Kasumi-1 (cell line): Measurements from ENCODE around the gene AP1S3.
"Not testable (repeated sequence)": the region's sequence is repeated elsewhere in the genome, so short reads cannot be mapped to it uniquely, and the experiment has no call there.

Experiments
- DNase-seq, 2 experiments: peaks; one replicate each; lab custom pipeline; 2025; lab: John Stamatoyannopoulos, UW

The AP1S3 gene

DNA sequence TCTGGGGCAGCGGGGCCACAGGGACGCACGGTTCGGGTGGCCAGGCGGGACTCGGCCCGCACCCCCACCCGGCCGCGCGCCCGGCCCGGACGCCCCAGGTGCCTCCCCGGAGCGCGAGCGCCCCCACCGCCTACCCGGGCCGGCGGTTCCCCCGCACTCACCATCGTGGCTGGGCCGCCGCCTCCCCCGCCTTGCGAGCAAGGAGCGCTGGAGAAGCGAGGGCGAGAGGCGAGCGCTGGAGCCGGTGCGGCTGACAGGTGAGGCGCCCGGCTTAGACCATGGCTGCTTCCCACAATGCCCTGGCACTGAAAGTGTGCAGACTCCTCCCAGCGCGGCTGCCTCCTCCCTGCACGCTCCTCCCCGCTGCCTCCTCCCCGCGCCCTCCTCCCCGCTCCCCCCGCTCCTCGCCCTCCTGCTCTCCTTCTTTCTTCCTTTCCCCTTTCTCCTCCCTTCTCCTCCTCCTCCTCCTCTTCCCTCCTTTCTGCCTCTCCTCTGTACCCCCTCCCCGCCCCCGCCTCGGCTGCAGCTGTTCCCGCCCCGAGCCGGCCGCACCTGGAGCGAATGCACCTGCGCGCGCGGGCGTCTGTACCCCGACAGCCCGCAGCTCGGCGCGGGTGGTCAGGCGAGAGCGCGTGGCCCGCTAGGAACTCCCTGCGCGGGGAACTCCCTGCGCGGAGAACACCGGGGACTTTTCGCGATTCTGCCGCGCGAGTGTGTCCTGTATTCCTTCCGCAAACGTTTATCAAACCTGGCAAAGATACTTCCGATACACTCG lies at the start of gene AP1S3:
Gene AP1S3 (minus strand): TSS at position 296 of the 775 bp plus-strand sequence. CDS start 132 bp downstream, at position 164.
- DNase-seq: peak; percentile 25 to 36

DNA sequence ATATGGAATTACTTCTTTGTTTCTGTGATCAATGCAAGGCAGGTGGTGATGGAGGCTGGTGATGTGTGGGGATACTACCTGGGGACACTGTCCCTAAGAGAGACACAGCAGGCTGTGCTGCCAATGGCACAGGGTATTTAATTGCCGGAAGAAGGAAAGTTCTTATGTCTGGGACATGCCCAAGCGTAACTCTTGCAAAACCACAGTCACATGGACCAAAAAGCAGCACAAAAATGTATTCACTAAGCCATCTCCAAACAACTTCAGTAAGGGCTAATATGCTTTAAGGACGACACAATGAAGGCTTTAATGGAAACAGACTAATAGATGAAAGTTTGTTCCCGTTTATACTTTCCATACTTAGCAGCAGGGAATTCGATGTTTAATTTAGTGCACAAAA lies 49.7 kb upstream of the AP1S3 start:
- no peak for DNase-seq

DNA sequence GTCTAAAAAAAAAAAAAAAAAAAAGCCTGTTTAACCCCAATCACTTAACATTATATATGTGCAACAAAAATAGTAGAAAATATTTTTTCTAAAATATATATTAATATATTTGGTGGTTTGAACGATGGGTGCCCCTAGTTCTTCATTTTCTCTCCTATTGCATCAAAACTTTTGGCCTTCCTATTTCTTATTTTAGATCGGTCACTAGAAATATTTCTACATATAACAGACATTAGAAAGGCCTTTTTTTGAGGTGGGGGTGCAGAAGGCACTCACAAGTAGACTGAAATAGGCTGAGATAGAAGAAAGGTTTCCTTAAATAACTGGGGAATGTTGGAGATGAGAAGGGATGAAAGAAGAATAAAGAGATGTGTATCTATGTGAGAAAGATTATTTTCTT lies 49.3 kb upstream of the AP1S3 start:
- no peak for DNase-seq

DNA sequence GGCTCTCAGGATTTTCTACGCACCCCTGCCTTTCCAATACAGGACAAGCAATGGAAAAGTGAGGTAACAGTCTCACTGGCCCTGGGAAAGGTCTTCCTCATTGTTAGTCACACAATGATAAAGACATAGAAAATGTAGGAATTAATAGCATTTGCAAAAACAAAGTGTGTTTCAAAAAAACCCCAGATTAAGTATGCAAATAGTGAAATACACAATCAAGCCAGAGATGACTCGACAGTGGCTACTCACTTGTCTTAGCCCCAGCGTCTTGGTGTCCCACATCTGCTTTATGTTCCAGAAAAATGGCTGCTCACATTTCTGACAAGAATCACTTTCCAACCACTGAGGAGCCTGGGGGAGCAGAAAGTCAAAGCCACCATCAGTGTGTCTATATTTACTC lies 47.0 kb upstream of the AP1S3 start:
- DNase-seq: no peak

DNA sequence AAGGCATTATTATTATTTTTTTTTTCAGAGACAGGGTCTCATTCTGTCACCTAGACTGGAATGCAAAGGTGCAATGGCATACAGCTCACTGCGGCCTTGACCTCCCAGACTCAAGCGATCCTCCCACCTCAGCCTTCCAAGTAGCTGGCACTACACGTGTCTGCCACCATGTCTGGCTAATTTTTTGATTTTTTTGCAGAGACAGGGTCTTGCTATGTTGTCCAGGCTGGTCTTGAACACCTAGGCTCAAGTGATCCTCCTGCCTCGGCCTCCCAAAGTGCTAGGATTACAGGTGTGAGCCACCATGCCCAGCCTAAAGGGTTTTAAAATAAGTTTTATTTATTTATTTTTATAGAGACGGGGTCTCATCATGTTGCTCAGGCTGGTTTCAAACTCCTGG lies 45.3 kb upstream of the AP1S3 start:
- DNase-seq: no peak

DNA sequence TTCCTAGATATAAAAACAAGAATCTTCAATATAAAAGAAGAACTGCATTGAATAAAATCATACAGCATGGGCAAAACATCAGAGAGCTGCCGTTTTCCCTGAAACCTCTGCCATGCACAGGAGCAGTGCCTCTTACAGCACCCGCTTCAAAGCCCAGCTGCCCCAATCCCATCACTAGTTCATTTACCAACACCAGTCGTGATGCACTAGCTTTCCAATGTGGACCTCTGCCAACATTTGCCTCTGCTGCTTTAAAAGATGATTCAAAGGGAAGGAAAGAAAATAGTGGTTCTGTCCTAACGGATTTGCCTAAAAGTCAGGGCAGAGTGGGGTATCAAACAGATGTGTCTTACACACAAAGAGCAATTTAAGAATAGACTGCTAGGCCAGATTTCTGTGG lies 43.4 kb upstream of the AP1S3 start:
- DNase-seq: no peak

DNA sequence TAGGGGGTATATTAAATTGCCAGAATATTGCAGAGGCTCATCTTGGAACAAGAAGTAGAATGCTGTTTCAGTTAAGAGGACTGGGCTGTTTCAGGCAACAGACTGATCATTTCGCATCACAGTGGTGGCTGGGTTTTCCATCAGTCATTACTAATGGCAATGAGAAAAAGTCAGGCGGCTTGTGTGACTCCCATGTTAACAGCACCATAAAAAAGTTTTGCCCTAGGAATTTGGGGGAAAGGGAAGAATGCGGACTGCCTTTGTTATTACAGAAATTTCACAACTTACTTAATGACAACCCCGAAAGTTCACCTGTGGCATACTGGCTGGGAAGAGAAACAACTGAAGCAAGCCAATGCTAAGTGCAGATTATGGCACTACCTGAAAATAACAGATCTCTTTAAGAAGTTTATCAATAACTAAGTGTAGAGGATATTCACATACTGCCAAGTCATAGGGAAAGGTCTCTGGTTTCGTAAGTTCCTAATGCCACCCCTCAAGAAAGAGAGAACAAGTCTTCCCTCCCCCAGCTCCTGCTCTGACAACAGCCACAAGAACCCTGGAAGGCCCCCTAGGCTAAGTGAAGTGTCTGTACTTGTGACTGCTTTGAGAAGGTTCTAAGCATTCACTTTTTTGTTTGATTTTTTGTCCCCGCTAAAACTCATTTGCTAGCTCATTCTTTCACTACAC lies 40.5 kb upstream of the AP1S3 start:
- DNase-seq: peak in 1 of 2 experiments; percentile 7

DNA sequence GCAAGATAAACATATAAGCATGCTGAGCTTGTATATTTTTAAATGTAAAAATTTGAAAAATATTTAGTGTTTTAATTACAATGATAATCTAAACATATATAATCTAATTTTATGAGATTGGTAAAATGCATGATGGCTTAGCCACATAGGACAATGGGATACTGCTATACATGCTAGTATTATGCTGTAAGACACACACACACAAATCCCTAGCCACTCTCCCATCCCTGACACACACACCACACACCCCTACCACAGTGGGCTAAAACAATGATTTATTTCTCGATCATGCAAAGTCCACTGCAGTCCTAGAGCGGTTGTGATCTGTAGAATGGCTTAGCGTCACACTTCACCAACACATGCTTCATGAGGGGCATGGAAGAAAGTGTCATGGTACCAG lies 36.3 kb upstream of the AP1S3 start:
- no peak for DNase-seq

DNA sequence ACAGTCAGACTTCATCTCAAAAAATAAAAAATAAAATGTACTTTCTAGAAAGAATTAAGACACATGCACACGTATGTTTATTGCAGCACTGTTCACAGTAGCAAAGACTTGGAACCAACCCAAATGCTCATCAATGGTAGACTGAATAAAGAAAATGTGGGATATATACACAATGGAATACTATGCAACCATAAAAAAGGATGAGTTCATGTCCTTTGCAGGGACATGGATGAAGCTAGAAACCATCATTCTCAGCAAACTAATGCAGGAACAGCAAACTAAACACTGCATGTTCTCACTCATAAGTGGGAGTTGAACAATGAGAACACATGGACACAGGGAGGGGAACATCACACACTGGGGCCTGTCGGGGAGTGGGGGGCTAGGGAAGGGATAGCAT lies 35.4 kb upstream of the AP1S3 start:
- not testable (repeated sequence) for DNase-seq

DNA sequence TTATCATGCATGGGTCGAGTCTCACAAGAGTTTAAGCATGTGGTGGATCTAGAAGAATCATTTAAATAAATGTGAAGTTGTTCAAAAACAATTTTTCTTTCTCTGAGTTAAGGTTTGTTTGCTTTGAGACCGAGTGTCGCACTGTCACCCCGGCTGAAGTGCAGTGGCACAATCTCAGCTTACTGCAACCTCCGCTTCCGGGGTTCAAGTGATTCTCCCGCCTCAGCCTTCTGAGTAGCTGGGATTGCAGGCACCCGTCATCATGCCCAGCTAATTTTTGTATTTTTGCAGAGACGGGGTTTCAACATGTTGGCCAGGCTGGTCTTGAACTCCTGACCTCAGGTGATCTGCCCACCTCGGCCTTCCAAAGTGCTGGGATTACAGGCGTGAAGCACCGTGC lies 34.3 kb upstream of the AP1S3 start:
- DNase-seq: not testable (repeated sequence)

DNA sequence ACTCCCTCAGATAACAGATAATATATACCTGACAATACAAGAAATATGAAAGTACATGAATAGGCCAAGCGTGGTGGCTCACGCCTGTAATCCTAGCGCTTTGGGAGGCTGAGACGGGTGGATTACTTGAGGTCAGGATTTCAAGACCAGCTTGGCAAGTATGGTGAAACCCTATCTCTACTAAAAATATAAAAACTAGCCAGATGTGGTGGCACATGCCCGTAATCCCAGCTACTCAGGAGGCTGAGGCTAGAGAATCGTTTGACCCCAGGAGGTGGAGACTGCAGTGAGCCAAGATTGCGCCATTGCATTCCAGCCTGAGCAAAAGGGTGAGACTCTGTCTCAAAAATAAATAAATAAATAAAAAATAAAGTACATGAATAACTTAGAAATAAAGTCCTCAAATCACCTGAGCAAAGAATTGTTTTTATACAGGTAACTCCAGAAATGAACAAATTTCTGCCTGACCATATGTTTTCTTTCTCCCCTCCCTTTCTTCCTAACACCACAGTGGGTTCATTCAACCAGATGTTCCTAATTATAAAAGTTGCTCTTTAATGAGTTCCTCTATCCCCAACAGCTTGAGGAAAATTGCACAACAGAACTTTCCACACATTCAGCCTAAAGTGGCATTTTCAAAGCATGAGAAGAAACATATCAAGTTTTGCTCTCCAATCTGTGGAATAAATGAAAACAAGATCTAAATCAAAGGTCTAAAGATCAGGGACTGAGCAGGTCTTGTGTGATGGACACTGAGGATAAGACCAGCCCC lies 33.6 kb upstream of the AP1S3 start:
- peak; percentile 25 to 43 for DNase-seq

DNA sequence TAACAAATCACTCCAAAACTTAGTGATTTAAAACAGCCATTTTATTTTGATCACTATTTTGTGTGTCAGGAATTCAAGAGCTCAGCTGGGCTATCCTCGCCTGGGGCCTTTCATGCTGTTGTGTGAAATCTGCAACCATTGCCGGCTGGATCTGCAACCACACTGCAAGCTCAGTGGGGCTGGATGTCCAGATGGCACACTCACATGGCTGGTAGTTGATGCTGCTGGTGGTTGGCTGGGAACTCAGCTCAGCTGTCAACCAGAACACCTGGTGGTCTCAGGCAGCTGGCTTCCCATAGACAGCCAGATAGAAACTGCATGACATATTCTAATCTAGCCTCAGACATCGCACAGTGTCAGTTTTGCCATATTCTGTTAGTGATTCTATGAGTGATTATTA lies 30.6 kb upstream of the AP1S3 start:
- DNase-seq: no peak

DNA sequence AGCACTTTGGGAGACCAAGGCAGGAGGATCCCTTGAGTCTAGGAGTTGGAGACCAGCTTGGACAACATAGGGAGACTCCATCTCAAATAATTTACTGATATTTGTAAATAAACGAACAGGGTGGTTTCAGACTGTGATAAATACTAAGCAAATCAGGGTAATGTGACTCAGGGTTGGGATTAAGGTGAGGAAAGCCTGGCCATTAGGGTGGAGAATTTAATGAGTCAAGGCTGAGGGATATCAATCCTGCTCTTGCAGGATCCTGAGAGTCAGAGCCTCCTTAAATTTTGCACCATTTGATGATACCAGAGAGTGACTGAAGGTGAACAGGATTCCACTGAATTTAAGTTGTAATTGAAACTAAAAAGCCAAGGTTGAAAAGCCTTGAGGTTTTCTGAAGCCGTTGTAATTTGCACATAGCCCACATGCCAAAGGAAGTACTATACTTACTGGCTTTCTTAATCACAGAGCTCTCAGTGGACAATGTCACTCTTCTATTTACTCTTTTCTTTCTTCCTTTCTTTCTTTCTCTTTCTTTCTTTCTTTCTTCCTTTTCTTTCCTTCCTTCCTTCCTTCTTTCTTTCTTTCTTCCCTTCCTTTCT lies 28.6 kb upstream of the AP1S3 start:
- DNase-seq: peak in 1 of 2 experiments; percentile 12

DNA sequence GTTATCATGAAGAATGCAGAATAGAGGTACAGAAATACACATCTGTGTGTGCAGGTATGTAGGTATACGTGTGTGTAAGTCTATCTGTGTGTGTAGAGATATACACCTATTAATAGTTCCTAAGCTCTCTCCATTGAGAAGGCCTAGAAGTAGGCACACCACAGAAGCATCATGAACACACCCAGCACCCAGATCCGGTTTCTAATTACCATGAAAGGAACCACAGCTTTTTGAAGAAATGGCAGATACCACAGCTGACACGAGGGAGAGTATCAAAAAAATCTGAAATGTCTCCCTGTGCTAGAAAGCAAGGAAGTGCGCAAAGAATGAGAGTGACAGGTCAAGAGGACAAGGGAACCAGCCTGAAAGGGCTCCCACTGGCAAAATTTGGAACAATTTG lies 27.7 kb upstream of the AP1S3 start:
- no peak for DNase-seq

DNA sequence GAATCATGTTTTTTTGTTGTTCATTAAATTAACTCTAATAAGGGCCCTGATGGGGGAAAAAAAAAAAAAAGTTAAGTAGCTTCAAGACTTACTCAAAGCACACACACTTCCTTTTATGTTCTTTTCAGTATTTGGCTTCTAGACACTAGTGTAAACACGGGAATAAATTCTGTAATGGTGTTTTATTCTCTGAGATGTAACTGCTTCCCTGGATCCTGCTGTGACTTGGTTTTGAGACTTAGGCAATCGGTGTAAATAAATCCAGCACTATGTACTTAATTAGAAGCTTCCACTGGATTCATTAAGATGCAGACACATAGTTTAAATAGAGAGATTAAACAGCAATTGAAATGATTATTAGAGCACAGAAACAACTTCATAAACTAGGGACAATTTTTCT lies 26.1 kb upstream of the AP1S3 start:
- DNase-seq: no peak

DNA sequence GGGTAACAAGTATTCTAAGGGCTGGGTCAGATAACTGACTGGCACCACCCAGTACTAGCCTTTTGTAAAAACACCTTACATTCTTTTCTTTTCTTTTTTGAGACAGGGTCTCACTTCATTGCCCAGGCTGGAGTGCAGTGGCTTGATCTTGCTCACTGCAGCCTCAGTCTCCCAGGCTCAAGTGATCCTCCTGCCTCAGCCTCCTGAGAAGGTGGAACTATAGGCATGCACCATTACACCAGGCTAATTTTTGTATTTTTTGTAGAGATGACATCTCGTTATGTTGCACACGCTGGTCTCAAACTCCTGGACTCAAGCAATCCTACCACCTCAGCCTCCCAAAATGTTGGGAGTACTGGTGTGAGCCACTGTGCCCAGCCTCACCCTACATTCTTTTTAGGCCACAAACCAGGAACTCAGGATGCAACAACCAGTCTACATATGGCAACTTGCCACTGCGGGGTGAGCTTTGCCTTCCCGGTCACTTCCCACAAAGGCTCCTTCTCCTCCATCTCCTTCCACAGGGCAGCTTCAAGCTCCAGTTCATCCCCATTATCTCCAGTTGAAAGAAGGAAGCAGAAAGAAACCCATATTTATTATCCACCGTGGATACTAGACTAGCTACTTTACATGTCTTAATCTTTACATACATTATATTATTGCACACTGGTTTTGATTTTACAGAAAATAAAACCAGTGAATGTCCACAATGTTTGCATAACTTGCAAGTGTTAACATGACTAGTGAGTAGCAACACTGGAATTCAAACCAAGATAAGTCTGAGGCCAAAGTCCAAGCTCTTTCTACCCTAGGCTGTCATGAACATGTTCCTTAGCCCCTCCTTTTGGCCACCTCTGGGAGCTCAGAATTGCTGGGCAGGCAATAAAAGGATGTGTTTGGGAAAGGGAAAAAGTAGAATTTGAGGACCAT lies 23.7 kb upstream of the AP1S3 start:
- no peak for DNase-seq

DNA sequence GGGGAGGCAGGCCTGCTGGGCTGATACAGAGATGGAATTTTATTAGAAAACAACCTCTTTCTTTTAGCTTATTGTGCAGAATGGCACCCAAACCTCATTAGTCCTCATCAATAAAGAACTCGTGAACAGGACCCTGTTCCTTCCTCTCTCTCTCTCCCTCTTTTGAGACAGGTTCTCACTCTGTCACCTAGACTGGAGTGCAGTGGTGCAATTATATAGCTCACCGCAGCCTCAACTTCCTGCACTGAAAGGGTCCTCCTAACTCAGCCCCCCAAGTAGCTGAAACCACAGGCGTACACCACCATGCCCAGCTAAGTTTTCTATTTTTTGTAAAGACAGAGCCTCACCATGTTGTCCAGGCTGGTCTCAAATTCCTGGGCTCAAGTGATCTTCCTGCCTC lies 21.7 kb upstream of the AP1S3 start:
- DNase-seq: no peak

DNA sequence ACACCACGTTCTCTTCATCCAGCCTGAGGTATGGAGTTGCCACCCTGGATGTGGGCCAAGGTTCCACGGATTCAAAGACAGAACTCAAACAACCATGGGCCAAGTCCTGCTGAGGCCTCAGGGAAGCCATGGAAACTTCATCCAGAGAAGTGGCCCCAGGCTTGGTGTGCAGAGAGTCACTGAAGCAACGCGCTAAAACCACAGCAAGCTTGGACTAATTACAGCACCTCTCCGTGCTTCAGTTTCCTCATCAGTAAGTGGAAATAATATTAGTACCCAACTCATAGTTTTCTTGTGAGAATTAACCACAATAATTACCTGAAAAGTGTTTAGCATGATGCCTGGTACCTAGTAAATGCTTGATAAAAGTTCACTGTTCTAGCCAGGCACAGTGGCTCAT lies 19.2 kb upstream of the AP1S3 start:
- DNase-seq: no peak

DNA sequence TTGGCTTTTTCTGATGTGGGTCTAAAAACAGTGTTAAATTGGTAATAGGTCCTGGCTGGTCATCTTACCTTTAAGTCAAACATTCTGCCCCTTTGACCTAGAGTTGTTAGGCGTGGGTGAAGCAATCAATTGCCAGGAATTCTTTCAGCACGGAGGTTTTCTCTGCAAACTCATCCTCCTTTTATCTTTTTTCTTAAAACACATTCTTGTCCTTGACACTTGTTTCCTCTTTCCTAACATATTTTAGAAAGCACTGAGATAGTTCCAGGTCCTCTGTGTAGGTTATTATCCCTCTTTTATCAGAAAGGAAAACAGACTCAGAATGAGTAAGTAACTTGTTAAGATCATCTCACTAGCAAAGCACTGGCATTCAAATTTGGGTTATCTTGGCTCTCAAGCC lies 18.6 kb upstream of the AP1S3 start:
- DNase-seq: no peak

DNA sequence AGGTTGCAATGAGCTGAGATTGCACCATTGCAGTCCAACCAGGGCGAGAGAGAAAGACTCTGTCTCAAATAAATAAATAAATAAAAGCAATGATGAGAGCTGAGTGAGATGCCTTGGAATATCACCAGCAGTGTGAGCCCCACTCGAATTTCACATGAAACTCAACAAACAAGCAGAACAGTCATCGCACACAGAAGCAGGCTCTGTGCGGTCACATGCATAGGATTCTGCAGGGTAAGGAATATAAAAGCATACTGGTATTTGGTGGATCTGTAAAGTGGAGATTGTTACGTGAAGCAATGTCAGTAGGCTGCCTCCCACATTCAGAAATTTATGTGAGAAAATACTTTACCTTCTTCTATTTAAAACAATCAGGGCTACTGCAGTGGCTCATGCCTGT lies 18.0 kb upstream of the AP1S3 start:
- DNase-seq: no peak

DNA sequence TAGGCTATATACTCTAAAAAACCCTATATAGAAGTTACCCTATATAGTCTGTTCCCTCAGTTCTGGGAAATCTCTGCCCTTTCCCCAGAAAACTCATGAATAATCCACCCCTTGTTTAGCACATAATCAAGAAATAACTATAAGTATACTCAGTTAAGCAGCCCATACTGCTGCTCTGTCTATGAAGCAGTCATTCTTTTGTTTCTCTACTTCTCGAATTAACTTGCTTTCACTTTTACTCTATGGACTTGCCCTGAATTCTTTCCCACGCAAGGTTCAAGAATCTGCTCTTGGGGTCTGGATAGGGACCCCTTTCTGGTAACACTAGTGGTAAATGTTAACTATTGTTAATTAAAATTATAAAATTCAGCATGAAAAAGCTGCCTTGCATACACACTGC lies 17.4 kb upstream of the AP1S3 start:
- DNase-seq: no peak
